Left lung (tissue), 10 donors: ENCODE results near the gene ARHGAP26. TPM values are rescaled to one million over a fixed set of nuclear protein-coding genes. Genes with fewer than 3 reads are reported as not detected.
A peak's percentile ranks its signal among the peaks of the same experiment; 100 is the strongest.

Experiments
- ATAC-seq: fragments of 200-7000 bp; cut with Tn5 transposase; one replicate; pipeline ENCODE4 v1.9.1; 2020; ENCODE audit warnings: moderate library complexity
- DNase-seq, 4 donors: peaks; one replicate each; pipeline ENCODE4 v3.0.0-alpha.2; 2013 to 2020
- H3K27ac ChIP-seq, 2 donors: fragments of 200-600 bp; sonication (generic) in 1 of 2; one replicate each; pipeline versions ENCODE4 v1.5.0 to v1.8.0; 2020 to 2021
- H3K27me3 ChIP-seq, 2 donors: fragments of 200-600 bp; sonication (generic) in 1 of 2; one replicate each; pipeline versions ENCODE4 v1.5.0 to v1.8.0; 2020 to 2021
- H3K36me3 ChIP-seq, 2 donors: fragments of 200-600 bp; sonication (generic) in 1 of 2; one replicate each; pipeline versions ENCODE4 v1.5.0 to v1.8.0; 2020 to 2021
- H3K4me1 ChIP-seq, 2 donors: fragments of 200-600 bp; one replicate each; pipeline ENCODE4 v1.8.0; 2021
- H3K4me3 ChIP-seq, 2 donors: fragments of 200-600 bp; sonication (generic) in 1 of 2; one replicate each; pipeline versions ENCODE4 v1.5.0 to v1.8.0; 2020 to 2021; ENCODE audit warnings: mild to moderate bottlenecking in 1 of 2
- H3K9me3 ChIP-seq, 2 donors: fragments of 200-600 bp; sonication (generic) in 1 of 2; one replicate each; pipeline versions ENCODE4 v1.5.0 to v1.8.0; 2020 to 2021
- intact Hi-C, 2 donors: fragments of 100-400 bp; cut with DNase I; formaldehyde crosslinking; loops; one replicate each; pipeline versions ENCODE4 v1.11.2 to v1.14.2; 2022
- polyA plus RNA-seq, 6 donors: library from polyadenylated mRNA; unstranded; fragments of 120-200 nt; gene quantifications; one replicate each; pipeline ENCODE4 v1.2.1, GENCODE V29; 2013; ENCODE audit not compliant: insufficient read length in 6 of 6
- total RNA-seq, 2 donors: library from RNA; stranded (reverse); fragmentation: NEBNext Ultra II Directional; extraction: Animal tissue kit (Norgen Biotek cat#: 25700); gene quantifications; one replicate each; pipeline ENCODE4 v1.2.1, GENCODE V29; 2021
- TF ChIP-seq, protein P1 (sequence below), 2 donors: fragments of 200-600 bp; sonication (generic) in 1 of 2; IDR thresholded peaks; one replicate each; pipeline versions ENCODE4 v1.5.0 to v1.8.0; 2021; ENCODE audit warnings: antibody characterized with exemption in 2 of 2
- donor health status: DM: no; HTN: yes; CAD: no.
- donor health status: DM: no; HTN: no; CAD: no.

Gene ARHGAP26
- total and polyA plus RNA-seq, 8 donors = 13.9 to 61.9 (median 14.9) TPM

DNA sequence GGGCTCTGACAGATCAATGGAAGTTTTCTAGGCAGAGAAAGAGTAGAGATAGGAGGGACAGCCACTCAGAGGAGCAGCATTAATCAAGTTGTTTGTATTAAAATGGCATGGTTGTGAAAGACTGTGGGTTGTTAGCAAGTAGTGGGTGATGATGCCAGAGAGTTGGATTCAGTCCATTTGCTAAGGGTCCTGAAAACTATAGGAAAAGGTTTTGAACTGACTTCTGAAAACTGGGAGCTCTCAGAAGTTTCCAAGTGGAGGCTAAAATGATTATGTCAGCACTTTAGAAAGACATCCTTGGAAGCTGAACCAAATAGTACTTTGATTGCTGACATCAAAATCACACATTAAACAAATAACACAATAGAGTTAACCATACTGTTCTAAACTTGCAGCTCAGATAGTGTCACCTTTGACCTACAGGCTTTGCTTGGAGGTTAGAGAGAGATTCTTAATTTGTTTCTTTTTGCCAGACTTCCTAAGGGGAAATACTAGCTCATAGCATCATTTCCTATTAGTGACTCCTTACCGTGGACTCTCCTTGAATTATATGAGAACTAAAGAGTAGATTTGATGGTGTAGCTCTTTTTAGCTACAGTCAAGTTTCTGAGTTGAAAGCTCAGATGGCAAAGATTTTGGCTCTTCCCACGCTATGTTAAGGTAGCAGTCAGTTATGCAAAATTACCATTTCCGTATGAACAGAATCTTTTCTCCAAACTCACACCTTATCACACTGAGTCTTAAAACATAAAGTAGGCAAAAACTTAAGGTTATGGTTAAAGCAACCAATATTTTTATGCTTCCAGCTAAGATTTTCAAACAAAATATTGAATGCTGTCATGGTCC is 356.2 kb downstream of the ARHGAP26 start:
- H3K4me1 ChIP-seq = peaks cover 0 to 34% of the 10 kb centered on the region in 2 donors
- H3K36me3 ChIP-seq = peaks cover 0 to 3% of the 10 kb centered on the region in 2 donors
- H3K27ac ChIP-seq = no peak overlapping the region
- peak in 1 of 4 donors; percentile 37 for DNase-seq
- no peaks in the 10 kb centered on the region for H3K9me3 ChIP-seq
- H3K27me3 ChIP-seq = no peaks in the 10 kb centered on the region
- ATAC-seq = peak; percentile 21
- intact Hi-C loops = loop anchor here in 1 of 2 donors (10.0 kb wide), 1 partner anchor 62 kb away; no protein-coding TSS in a partner anchor
- TF ChIP-seq, protein P1, sequence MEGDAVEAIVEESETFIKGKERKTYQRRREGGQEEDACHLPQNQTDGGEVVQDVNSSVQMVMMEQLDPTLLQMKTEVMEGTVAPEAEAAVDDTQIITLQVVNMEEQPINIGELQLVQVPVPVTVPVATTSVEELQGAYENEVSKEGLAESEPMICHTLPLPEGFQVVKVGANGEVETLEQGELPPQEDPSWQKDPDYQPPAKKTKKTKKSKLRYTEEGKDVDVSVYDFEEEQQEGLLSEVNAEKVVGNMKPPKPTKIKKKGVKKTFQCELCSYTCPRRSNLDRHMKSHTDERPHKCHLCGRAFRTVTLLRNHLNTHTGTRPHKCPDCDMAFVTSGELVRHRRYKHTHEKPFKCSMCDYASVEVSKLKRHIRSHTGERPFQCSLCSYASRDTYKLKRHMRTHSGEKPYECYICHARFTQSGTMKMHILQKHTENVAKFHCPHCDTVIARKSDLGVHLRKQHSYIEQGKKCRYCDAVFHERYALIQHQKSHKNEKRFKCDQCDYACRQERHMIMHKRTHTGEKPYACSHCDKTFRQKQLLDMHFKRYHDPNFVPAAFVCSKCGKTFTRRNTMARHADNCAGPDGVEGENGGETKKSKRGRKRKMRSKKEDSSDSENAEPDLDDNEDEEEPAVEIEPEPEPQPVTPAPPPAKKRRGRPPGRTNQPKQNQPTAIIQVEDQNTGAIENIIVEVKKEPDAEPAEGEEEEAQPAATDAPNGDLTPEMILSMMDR (IDR thresholded peaks at IDR 0.05) = no peak
- no peak overlapping the region for H3K4me3 ChIP-seq

DNA sequence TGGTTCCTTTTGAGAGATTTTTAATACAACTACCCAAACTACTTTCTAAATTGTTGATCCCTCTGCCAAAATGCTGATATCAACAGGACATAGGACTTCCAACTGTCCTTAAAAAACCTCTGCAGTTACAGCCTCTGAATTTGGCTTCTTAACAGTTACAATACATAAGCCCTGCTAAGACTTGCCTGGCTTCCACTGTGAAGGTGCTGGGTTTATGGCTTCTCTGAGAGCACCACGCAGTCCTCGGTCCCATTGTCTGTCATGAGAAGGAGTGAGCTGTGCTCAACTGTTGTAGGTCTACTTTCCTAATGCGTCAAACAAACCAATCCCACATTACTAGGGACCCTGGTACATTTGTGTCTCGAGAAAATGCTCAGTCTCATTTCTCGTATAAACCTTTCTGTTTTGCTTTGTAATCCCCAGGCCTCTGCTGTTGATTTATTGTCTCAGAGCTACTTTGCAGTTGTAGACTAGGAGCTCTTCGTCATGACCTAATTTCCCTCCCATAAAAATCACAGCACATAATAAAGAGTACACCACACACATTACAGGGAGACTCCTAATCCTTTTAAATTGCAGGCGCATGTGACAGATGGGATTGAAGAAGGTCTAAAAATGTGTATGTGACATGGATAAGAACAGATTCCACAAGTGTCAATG is 358.4 kb downstream of the ARHGAP26 start:
- intact Hi-C loops = loop anchor here in 1 of 2 donors (10.0 kb wide), 1 partner anchor 64 kb away; no protein-coding TSS in a partner anchor
- ATAC-seq (no peak), DNase-seq (no peak)
- H3K27ac ChIP-seq = no peak overlapping the region
- H3K4me1 ChIP-seq = peaks cover 0 to 34% of the 10 kb centered on the region in 2 donors
- TF ChIP-seq, protein P1 (IDR thresholded peaks at IDR 0.05) = no peak
- H3K36me3 ChIP-seq = peaks cover 0 to 1% of the 10 kb centered on the region in 2 donors
- no peaks in the 10 kb centered on the region for H3K9me3 ChIP-seq
- no peak overlapping the region for H3K4me3 ChIP-seq
- no peaks in the 10 kb centered on the region for H3K27me3 ChIP-seq

DNA sequence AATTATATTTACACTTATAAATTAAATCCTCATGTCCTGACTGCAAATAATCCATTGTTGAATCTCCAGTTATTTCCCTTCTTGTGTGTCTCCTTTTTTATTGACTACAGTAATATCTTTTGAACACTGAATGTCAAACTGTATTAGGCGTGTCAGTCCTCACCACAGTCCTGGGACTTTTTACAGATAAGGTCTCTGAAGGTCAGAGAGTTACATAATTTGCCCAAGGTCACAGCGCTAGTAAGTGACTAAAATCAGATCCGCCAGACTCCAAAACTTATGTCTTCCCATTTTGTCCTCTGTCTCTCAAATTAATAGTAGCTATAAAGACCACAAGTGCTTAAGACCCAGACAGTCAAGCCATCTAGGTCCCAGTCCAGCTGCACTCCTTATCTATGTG is 359.0 kb downstream of the ARHGAP26 start:
- DNase-seq = no peak
- intact Hi-C loops = loop anchor here in 1 of 2 donors (10.0 kb wide), 1 partner anchor 64 kb away; no protein-coding TSS in a partner anchor
- no peaks in the 10 kb centered on the region for H3K9me3 ChIP-seq
- H3K27me3 ChIP-seq = no peaks in the 10 kb centered on the region
- H3K27ac ChIP-seq = no peak overlapping the region
- ATAC-seq = no peak
- TF ChIP-seq, protein P1 (IDR thresholded peaks at IDR 0.05) = no peak
- H3K4me3 ChIP-seq = no peak overlapping the region
- H3K36me3 ChIP-seq = peaks cover 0 to 8% of the 10 kb centered on the region in 2 donors
- peaks cover 0 to 34% of the 10 kb centered on the region in 2 donors for H3K4me1 ChIP-seq

DNA sequence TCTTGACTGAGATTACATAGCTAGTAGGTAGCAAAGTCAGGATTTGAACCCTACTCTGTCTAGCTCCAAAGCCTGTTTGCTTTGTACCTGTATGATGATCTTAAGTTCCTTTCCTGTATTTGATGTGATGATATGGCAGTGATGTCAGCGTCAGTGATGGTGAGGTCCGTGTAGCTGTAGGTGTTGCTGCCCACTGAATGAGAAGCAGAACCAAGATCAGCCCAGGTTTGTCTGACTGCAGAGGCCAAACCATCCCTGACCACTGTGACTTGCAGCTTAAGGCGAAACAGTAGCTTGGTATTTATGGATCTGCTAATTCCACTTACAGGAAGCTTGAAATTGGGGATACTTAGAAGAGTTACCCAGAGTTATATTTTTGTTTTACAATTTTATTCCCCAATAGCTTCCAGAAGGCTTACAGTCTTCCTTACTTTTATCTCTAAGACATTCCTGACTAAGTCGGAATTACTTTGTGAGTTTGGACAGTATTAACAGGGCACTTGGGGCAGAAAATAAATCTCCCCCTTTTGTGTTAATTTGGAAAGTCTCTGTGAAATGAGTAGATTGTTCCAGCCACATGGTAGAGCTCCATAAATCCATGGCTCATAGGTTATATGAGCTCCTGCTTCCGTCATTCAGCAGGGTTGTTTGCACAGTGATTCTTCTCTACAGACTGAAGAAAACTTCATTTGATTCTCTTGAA is 359.9 kb downstream of the ARHGAP26 start:
- intact Hi-C loops = loop anchor here in 1 of 2 donors (10.0 kb wide), 1 partner anchor 65 kb away; no protein-coding TSS in a partner anchor
- Histone ChIP-seq H3K27me3 (no peaks in the 10 kb centered on the region), H3K4me3 (no peak overlapping the region), H3K4me1 (peaks cover 0 to 27% of the 10 kb centered on the region in 2 donors), H3K36me3 (peaks cover 0 to 16% of the 10 kb centered on the region in 2 donors), H3K27ac (no peak overlapping the region), H3K9me3 (no peaks in the 10 kb centered on the region)
- DNase-seq (no peak), ATAC-seq (no peak)
- TF ChIP-seq, protein P1 (IDR thresholded peaks at IDR 0.05) = no peak
